Breast epithelium (tissue), 4 donors: ENCODE results near the gene TRPM8. TPM values are rescaled to one million over a fixed set of nuclear protein-coding genes. Genes with fewer than 3 reads are reported as not detected.

Experiments
- DNase-seq, 2 donors: peaks; one replicate each; pipeline ENCODE4 v3.0.0-alpha.2; 2019; ENCODE audit warnings: low spot score in 2 of 2
- H3K27ac ChIP-seq, 2 donors: fragments of 200-600 bp; sonication (generic) in 1 of 2; one replicate each; pipeline ENCODE4 v1.5.1; 2016 to 2019; ENCODE audit warnings: mild to moderate bottlenecking in 1 of 2
- H3K27me3 ChIP-seq, 2 donors: fragments of 200-600 bp; sonication (generic) in 1 of 2; one replicate each; pipeline versions ENCODE4 v1.5.1 to v1.6.0; 2017 to 2019; ENCODE audit warnings: control low read depth in 1 of 2, mild to moderate bottlenecking in 1 of 2
- H3K36me3 ChIP-seq: fragments of 200-600 bp; one replicate; pipeline ENCODE4 v1.5.1; 2019
- H3K4me1 ChIP-seq, 2 donors: fragments of 200-600 bp; sonication (generic); one replicate each; pipeline ENCODE4 v1.5.1; 2016 to 2019; ENCODE audit warnings: control low read depth in 1 of 2
- H3K4me3 ChIP-seq, 3 donors: fragments of 200-600 bp; sonication (generic); 1 replicate in 2 of 3; 2 replicates in 1 of 3; pipeline ENCODE4 v1.5.1; 2016 to 2019; ENCODE audit warnings: mild to moderate bottlenecking in 3 of 3, moderate library complexity in 2 of 3
- H3K9me3 ChIP-seq, 2 donors: fragments of 200-600 bp; sonication (generic) in 1 of 2; one replicate each; pipeline ENCODE4 v1.5.1; 2016 to 2019; ENCODE audit warnings: control low read depth in 1 of 2
- CTCF ChIP-seq, 3 donors: fragments of 450-650 bp; IDR thresholded peaks; one replicate each; pipeline ENCODE4 v1.5.1; 2016 to 2017; ENCODE audit warnings: antibody characterized with exemption in 3 of 3, mild to moderate bottlenecking in 3 of 3, moderate library complexity in 3 of 3
- POLR2A ChIP-seq: fragments of 450-650 bp; IDR thresholded peaks from one replicate; pipeline ENCODE4 v1.6.1; 2016; ENCODE audit warnings: antibody characterized with exemption, mild to moderate bottlenecking, moderate library complexity
- POLR2AphosphoS5 ChIP-seq, 3 donors: sonication (generic); formaldehyde crosslinking; IDR thresholded peaks; one replicate each; pipeline ENCODE4 v1.6.1; 2017; ENCODE audit warnings: antibody characterized with exemption in 3 of 3
- intact Hi-C: fragments of 100-400 bp; cut with DNase I; formaldehyde crosslinking; loops from one replicate; pipeline ENCODE4 v1.15.1; 2023; ENCODE audit warnings: low total_unique reads
- total RNA-seq, 3 donors: library from RNA; depleted of rRNA; stranded (reverse); fragments of >200 nt; gene quantifications; one replicate each; pipeline ENCODE4 v1.1.0, GENCODE V29; 2016

TRPM8 gene
- total RNA-seq, 3 donors from 2014 or later = not detected

- H3K4me3 ChIP-seq = no peak overlapping the region
- no peak for DNase-seq
- TF ChIP-seq POLR2A (no peak), CTCF (IDR thresholded peaks at IDR 0.05) (no peak), POLR2AphosphoS5 (IDR thresholded peaks at IDR 0.05) (no peak)
- H3K36me3 ChIP-seq = no peaks in the 10 kb centered on the region
- no peak overlapping the region for H3K27ac ChIP-seq
- no peaks in the 10 kb centered on the region for H3K4me1 ChIP-seq
- H3K27me3 ChIP-seq = peaks cover 0 to 6% of the 10 kb centered on the region in 2 donors
- H3K9me3 ChIP-seq = no peaks in the 10 kb centered on the region
- intact Hi-C loops = no loop called here
Observed at GRCh38 chr2:233935426-233935825, 18.3 kb downstream of the TRPM8 start.

- Histone ChIP-seq H3K4me1 (no peaks in the 10 kb centered on the region), H3K4me3 (no peak overlapping the region), H3K27ac (no peak overlapping the region), H3K27me3 (peaks cover 0 to 6% of the 10 kb centered on the region in 2 donors), H3K36me3 (no peaks in the 10 kb centered on the region), H3K9me3 (no peaks in the 10 kb centered on the region)
- TF ChIP-seq POLR2A (no peak), CTCF (IDR thresholded peaks at IDR 0.05) (no peak), POLR2AphosphoS5 (IDR thresholded peaks at IDR 0.05) (no peak)
- intact Hi-C loops = no loop called here
- DNase-seq = no peak
Observed at GRCh38 chr2:233936089-233936488, 18.9 kb downstream of the TRPM8 start.

- no peak overlapping the region for H3K4me3 ChIP-seq
- H3K36me3 ChIP-seq = no peaks in the 10 kb centered on the region
- DNase-seq = no peak
- intact Hi-C loops = no loop called here
- H3K27ac ChIP-seq = no peak overlapping the region
- no peaks in the 10 kb centered on the region for H3K9me3 ChIP-seq
- peaks cover 0 to 6% of the 10 kb centered on the region in 2 donors for H3K27me3 ChIP-seq
- no peaks in the 10 kb centered on the region for H3K4me1 ChIP-seq
- TF ChIP-seq CTCF (IDR thresholded peaks at IDR 0.05) (no peak), POLR2AphosphoS5 (IDR thresholded peaks at IDR 0.05) (no peak), POLR2A (no peak)
Observed at GRCh38 chr2:233938676-233939370, 21.6 kb downstream of the TRPM8 start.

GRCh38 chr2:233940376-233941276 is 23.5 kb downstream of the TRPM8 start:
- peaks cover 0 to 6% of the 10 kb centered on the region in 2 donors for H3K27me3 ChIP-seq
- no peak overlapping the region for H3K27ac ChIP-seq
- no peaks in the 10 kb centered on the region for H3K36me3 ChIP-seq
- H3K4me1 ChIP-seq = no peaks in the 10 kb centered on the region
- no peak for DNase-seq
- intact Hi-C loops = no loop called here
- no peaks in the 10 kb centered on the region for H3K9me3 ChIP-seq
- no peak overlapping the region for H3K4me3 ChIP-seq
- TF ChIP-seq POLR2AphosphoS5 (IDR thresholded peaks at IDR 0.05) (no peak), CTCF (IDR thresholded peaks at IDR 0.05) (no peak), POLR2A (no peak)

- no peaks in the 10 kb centered on the region for H3K36me3 ChIP-seq
- no peak for DNase-seq
- H3K4me3 ChIP-seq = no peak overlapping the region
- intact Hi-C loops = no loop called here
- no peaks in the 10 kb centered on the region for H3K4me1 ChIP-seq
- H3K9me3 ChIP-seq = no peaks in the 10 kb centered on the region
- no peak for TF ChIP-seq POLR2AphosphoS5 (IDR thresholded peaks at IDR 0.05)
- no peak for TF ChIP-seq CTCF (IDR thresholded peaks at IDR 0.05)
- TF ChIP-seq POLR2A = no peak
- H3K27ac ChIP-seq = no peak overlapping the region
- peaks cover 0 to 6% of the 10 kb centered on the region in 2 donors for H3K27me3 ChIP-seq
Observed at GRCh38 chr2:233942731-233943130, 25.6 kb downstream of the TRPM8 start.
